ENCODE data around the gene TTLL10. TPM values are rescaled to one million over a fixed set of nuclear protein-coding genes. Genes with fewer than 3 reads are reported as not detected.

Gene TTLL10
- total RNA-seq, 4 donors from 2014 or later, result not detected

DNA sequence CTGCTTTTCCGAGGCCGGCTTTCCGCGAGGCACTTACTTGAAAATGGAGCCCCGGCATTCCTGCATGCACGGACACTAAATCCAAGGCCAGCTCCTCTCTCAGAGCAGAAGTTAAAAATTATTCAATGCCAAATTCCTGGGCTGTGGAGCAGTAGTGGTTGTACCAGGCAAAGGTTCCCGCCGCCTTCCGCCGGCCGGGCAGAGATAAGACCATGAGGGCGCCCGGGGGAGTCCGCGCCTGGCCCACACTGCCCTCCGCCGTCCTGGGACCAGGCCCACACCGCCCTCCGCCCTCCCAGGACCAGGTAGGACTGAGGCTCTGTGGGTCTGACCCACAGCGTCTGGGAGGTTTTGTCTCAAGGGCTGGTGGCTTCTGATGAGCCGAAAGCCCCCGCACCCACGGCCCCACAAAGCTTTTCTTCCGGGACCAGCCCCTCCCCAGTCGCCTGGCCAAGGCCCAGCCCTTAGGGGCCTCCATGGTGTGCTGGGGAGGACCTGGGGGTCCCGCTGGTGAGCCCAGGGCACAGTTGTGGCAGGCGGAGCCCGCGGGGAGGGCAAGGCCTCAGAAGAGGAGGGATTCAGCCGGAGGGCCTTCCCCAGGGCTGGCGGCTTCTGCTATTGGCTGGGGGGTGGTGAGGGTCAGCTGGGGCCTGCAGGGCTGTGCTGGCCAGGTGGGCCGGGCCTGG, 45.1 kb upstream of the TTLL10 start:
- no peak for TF ChIP-seq POLR2A (IDR thresholded peaks at IDR 0.05)
- TF ChIP-seq, protein P1, sequence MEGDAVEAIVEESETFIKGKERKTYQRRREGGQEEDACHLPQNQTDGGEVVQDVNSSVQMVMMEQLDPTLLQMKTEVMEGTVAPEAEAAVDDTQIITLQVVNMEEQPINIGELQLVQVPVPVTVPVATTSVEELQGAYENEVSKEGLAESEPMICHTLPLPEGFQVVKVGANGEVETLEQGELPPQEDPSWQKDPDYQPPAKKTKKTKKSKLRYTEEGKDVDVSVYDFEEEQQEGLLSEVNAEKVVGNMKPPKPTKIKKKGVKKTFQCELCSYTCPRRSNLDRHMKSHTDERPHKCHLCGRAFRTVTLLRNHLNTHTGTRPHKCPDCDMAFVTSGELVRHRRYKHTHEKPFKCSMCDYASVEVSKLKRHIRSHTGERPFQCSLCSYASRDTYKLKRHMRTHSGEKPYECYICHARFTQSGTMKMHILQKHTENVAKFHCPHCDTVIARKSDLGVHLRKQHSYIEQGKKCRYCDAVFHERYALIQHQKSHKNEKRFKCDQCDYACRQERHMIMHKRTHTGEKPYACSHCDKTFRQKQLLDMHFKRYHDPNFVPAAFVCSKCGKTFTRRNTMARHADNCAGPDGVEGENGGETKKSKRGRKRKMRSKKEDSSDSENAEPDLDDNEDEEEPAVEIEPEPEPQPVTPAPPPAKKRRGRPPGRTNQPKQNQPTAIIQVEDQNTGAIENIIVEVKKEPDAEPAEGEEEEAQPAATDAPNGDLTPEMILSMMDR (IDR thresholded peaks at IDR 0.05), result no peak
- DNase-seq (ENCODE audit: low spot score in 2 of 2), result no peak
- no peak overlapping the region for H3K4me3 ChIP-seq (ENCODE audit: low read depth, poor library complexity, severe bottlenecking)
- WGBS, 2 donors, result 86 to 90% methylated on average over 26 to 30 of the region's 32 CpGs
- intact Hi-C loops (cut with DNase I; ENCODE audit: low total_unique reads), result no loop called here

DNA sequence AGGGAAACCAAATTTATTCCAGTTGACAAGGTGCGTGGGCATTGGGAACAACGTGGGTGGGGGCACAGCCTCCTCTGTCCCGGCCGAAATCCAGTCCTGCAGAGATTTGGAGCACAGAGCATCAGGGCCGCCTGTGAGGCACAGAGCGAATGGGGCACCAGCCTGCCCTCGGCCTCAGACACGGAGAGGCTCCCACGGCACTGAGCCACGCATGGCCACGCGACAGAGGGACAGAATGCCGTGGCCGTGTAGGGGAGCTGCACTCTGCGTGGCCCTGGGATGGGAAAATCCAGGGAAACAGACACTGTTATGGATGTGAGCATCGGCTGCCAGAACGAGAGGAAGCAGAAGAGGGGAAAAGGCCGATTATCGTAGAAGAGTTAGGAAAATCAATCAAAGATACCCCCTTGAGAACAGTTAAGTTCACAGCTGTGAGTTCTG, 44.3 kb upstream of the TTLL10 start:
- DNase-seq (ENCODE audit: low spot score in 2 of 2), result no peak
- H3K4me3 ChIP-seq (ENCODE audit: low read depth, poor library complexity, severe bottlenecking), result no peak overlapping the region
- intact Hi-C loops (cut with DNase I; ENCODE audit: low total_unique reads), result no loop called here
- TF ChIP-seq POLR2A (IDR thresholded peaks at IDR 0.05), result no peak
- TF ChIP-seq, protein P1 (IDR thresholded peaks at IDR 0.05), result no peak
- WGBS, 2 donors, result 73 to 85% methylated on average over 19 of the region's 19 CpGs

DNA sequence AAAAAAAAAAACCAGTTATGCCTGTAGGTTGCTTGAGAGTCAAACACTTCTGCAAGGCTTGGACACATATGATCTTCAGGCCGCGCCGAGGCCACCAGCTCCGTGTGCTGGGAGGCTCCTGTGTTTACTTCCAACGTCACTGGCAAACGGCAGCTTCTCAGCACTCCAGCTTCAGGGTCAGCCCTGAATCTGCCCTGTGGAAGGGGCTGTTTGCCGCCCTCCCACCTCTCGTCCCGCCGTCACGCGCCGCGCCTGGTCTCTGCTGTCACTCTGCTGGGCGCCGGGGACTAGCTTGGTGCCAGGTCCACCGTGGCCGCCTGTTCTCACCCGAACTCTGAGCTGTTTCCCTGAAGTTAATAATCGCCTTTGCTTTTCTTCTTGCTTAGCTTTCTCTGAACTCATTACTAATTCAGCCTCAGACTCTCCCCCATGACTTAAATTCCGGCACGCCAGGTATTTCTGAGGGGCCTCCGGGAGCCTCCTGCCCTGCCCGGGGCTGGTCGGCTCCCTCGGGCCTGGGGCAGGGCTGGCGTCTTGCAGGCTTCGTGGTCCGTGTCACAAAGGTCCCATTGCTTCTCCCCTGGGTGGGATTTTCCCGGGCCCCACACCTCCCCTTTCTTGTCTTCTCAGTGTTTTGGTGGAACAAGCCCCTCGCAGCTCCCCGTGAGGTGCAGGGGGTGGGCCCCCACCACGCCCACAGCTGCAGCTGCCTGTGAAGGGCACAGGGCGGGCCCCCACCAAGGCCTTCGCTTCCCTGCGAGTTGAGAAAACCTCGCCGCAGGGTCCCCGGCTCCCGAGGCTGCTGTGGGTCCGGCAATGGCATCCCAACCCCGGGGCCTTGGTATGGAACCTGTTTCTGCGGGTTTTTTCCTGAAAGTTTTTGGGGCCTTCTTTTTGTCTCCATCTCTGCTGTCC, 43.2 kb upstream of the TTLL10 start:
- intact Hi-C loops (cut with DNase I; ENCODE audit: low total_unique reads), result no loop called here
- TF ChIP-seq POLR2A (IDR thresholded peaks at IDR 0.05), result no peak
- TF ChIP-seq, protein P1 (IDR thresholded peaks at IDR 0.05), result no peak
- DNase-seq (ENCODE audit: low spot score in 2 of 2), result no peak
- WGBS, 2 donors, result 78 to 80% methylated on average over 42 to 43 of the region's 43 CpGs
- no peak overlapping the region for H3K4me3 ChIP-seq (ENCODE audit: low read depth, poor library complexity, severe bottlenecking)

DNA sequence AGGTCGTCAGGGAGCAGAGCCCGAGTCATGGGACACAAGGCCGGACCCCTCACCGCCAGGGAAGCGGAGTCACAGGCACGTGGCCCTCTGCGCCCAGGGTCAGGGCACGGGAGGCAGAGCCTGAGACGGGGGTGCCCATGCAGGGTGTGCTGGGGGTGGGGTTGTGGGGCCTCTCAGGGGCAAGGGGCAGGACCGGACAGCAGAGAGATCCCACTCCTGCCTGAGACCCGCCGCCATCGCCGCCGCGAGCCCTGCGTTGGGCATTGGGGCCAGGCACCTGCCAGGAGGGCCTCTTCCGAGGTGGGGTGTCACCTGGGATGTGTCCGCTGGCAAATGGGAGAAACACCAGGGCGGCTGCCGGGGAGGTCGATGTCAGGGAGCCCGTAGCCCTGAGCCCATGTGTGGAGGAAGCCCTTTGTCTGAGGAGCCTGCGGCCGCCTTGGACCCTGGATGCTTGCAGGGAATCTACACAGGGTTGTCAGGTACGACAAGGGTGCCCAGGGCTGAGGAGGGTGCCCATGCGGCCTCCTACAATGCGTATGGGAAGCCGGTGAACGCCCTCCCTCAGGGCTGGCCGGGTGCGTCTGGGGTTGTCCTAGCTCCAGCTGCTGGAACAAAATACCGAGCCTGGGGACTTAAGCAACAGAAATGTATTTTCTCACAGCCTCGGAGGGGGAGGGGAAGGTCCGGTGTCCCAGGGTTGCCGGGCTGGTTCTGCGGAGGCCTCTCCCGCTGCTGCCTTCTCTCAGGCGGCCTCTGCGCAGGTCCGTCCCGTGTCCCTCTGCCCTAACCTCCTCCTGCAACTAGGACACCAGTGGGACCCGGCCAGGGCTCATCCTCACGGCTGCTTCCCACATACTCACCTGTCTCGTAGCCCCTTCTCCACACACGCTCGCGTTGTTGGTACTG, 41.4 kb upstream of the TTLL10 start:
- DNase-seq (ENCODE audit: low spot score in 2 of 2), result no peak
- H3K4me3 ChIP-seq (ENCODE audit: low read depth, poor library complexity, severe bottlenecking), result no peak overlapping the region
- WGBS, 2 donors, result 77 to 82% methylated on average over 43 to 48 of the region's 48 CpGs

More for the DNA sequence above, 41.4 kb upstream of the TTLL10 start:
- no peak for TF ChIP-seq POLR2A (IDR thresholded peaks at IDR 0.05)
- TF ChIP-seq, protein P1 (IDR thresholded peaks at IDR 0.05), result no peak
- intact Hi-C loops (cut with DNase I; ENCODE audit: low total_unique reads), result no loop called here
